PFSK-1 (cell line): ENCODE results near the gene COQ7.

ENCODE experiments used
- POLR2AphosphoS5 ChIP-seq: IDR thresholded peaks from 2 replicates; pipeline ENCODE4 v1.6.1; 2012; ENCODE audit warnings: low read depth, mild to moderate bottlenecking, control low read depth, low read length, moderate library complexity
- SIN3A ChIP-seq: IDR thresholded peaks from 2 replicates; pipeline ENCODE4 v1.6.1; 2012; ENCODE audit warnings: mild to moderate bottlenecking, low read length, moderate library complexity, borderline replicate concordance; ENCODE audit not compliant: insufficient read depth
- TAF1 ChIP-seq: IDR thresholded peaks from 2 replicates; pipeline ENCODE4 v1.6.1; 2012; ENCODE audit warnings: low read length, control low read depth, borderline replicate concordance; ENCODE audit not compliant: insufficient read depth

DNA sequence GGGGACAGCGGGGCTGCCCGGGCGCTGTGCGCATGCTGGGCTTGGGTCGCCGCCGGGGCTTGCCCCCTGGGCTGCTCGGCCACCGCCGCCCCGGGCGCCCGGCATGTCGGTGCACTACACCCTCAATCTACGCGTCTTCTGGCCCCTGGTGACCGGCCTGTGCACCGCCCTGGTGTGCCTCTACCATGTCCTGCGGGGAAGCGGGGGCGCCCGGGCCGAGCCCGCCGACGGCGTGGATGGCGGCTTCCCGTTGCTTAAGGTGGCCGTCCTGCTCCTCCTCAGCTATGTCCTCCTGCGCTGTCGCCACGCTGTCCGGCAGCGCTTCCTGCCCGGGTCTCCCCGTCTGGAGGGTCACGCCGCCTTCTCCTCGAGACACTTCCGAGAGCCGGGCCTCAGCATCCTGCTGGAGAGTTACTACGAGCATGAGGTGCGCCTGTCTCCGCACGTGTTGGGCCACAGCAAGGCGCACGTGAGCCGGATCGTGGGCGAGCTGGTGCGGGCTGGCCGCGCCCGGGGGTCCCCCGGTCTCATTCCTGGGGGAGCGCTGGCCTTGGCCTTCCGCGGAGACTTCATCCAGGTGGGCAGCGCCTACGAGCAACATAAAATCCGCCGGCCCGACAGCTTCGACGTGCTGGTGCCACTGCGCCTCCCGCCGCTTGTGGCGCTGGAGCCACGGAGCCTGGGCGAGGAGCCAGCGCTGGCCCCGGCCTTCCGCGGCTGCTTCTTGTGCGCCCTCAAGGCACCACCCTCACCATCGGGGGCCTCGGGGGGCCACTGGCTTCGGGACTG, 47.1 kb downstream of the COQ7 start:
- peak; percentile 59 for TF ChIP-seq POLR2AphosphoS5
- no peak; the same call in 1 of the 2 replicates for TF ChIP-seq TAF1
- TF ChIP-seq SIN3A = no peak
